ENCODE data around the gene ATP13A4.

The ATP13A4 gene

GRCh38 chr3:193496658-193497057 lies 58.0 kb downstream of the ATP13A4 start:
- no peak for DNase-seq

GRCh38 chr3:193491026-193491425 lies 63.7 kb downstream of the ATP13A4 start:
- DNase-seq, result no peak

GRCh38 chr3:193490580-193490979 lies 64.1 kb downstream of the ATP13A4 start:
- no peak for DNase-seq

- no peak for DNase-seq
Observed at GRCh38 chr3:193489949-193490348, 64.7 kb downstream of the ATP13A4 start.

- no peak for DNase-seq
Observed at GRCh38 chr3:193488741-193489140, 66.0 kb downstream of the ATP13A4 start.

GRCh38 chr3:193483988-193484539 lies 70.6 kb downstream of the ATP13A4 start:
- DNase-seq, result no peak

GRCh38 chr3:193481436-193481835 lies 73.3 kb downstream of the ATP13A4 start:
- DNase-seq, result no peak

GRCh38 chr3:193474446-193474845 lies 80.2 kb downstream of the ATP13A4 start:
- no peak for DNase-seq

GRCh38 chr3:193470710-193471109 lies 84.0 kb downstream of the ATP13A4 start:
- no peak for DNase-seq

GRCh38 chr3:193465992-193466608 lies 88.6 kb downstream of the ATP13A4 start:
- DNase-seq, result no peak

- no peak for DNase-seq
Observed at GRCh38 chr3:193464889-193465288, 89.8 kb downstream of the ATP13A4 start.

GRCh38 chr3:193457526-193457925 lies 97.2 kb downstream of the ATP13A4 start:
- DNase-seq, result no peak

- no peak for DNase-seq
Observed at GRCh38 chr3:193452338-193452737, 102.4 kb downstream of the ATP13A4 start.

GRCh38 chr3:193451902-193452301 lies 102.8 kb downstream of the ATP13A4 start:
- no peak for DNase-seq

GRCh38 chr3:193446965-193447602 lies 107.6 kb downstream of the ATP13A4 start:
- no peak for DNase-seq

GRCh38 chr3:193439423-193439822 lies 115.3 kb downstream of the ATP13A4 start:
- no peak for DNase-seq

GRCh38 chr3:193418576-193419373 lies 135.9 kb downstream of the ATP13A4 start:
- no peak for DNase-seq

GRCh38 chr3:193416629-193417028 lies 138.1 kb downstream of the ATP13A4 start:
- DNase-seq, result no peak

- DNase-seq, result no peak
Observed at GRCh38 chr3:193407688-193408087, 147.0 kb downstream of the ATP13A4 start.

- no peak for DNase-seq
Observed at GRCh38 chr3:193407112-193407511, 147.6 kb downstream of the ATP13A4 start.

GRCh38 chr3:193403307-193403706 lies 151.4 kb downstream of the ATP13A4 start:
- no peak for DNase-seq

GRCh38 chr3:193400304-193400703 lies 154.4 kb downstream of the ATP13A4 start:
- DNase-seq, result no peak

GRCh38 chr3:193396451-193397244 lies 158.0 kb downstream of the ATP13A4 start:
- no peak for DNase-seq
